PC-3 (cell line): Measurements from ENCODE around the gene PRUNE2.

Experiments
- EZH2 ChIP-seq: fragments of 300-600 bp; sonication (generic); IDR thresholded peaks from one replicate; pipeline ENCODE4 v1.6.1; 2017; ENCODE audit warnings: antibody characterized with exemption, mild to moderate bottlenecking, low read length; ENCODE audit not compliant: unreplicated experiment
- TF ChIP-seq, protein P1 (sequence below): fragments of 300-600 bp; sonication (generic); conservative IDR thresholded peaks from 2 replicates; pipeline ENCODE4 v1.5.1; 2017; ENCODE audit warnings: antibody characterized with exemption, low read depth, mild to moderate bottlenecking, low read length

- TF ChIP-seq, protein P1, sequence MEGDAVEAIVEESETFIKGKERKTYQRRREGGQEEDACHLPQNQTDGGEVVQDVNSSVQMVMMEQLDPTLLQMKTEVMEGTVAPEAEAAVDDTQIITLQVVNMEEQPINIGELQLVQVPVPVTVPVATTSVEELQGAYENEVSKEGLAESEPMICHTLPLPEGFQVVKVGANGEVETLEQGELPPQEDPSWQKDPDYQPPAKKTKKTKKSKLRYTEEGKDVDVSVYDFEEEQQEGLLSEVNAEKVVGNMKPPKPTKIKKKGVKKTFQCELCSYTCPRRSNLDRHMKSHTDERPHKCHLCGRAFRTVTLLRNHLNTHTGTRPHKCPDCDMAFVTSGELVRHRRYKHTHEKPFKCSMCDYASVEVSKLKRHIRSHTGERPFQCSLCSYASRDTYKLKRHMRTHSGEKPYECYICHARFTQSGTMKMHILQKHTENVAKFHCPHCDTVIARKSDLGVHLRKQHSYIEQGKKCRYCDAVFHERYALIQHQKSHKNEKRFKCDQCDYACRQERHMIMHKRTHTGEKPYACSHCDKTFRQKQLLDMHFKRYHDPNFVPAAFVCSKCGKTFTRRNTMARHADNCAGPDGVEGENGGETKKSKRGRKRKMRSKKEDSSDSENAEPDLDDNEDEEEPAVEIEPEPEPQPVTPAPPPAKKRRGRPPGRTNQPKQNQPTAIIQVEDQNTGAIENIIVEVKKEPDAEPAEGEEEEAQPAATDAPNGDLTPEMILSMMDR = no peak
- TF ChIP-seq EZH2 = no peak
Observed at GRCh38 chr9:76756941-76757673, 148.8 kb downstream of the PRUNE2 start.
